Hippocampal formation (tissue), 2 donors: Measurements from ENCODE around the gene FASN.

ENCODE experiments used
- DNase-seq, 2 donors: peaks; one replicate each; lab custom pipeline; 2025; lab: John Stamatoyannopoulos, UW

The FASN gene

DNA sequence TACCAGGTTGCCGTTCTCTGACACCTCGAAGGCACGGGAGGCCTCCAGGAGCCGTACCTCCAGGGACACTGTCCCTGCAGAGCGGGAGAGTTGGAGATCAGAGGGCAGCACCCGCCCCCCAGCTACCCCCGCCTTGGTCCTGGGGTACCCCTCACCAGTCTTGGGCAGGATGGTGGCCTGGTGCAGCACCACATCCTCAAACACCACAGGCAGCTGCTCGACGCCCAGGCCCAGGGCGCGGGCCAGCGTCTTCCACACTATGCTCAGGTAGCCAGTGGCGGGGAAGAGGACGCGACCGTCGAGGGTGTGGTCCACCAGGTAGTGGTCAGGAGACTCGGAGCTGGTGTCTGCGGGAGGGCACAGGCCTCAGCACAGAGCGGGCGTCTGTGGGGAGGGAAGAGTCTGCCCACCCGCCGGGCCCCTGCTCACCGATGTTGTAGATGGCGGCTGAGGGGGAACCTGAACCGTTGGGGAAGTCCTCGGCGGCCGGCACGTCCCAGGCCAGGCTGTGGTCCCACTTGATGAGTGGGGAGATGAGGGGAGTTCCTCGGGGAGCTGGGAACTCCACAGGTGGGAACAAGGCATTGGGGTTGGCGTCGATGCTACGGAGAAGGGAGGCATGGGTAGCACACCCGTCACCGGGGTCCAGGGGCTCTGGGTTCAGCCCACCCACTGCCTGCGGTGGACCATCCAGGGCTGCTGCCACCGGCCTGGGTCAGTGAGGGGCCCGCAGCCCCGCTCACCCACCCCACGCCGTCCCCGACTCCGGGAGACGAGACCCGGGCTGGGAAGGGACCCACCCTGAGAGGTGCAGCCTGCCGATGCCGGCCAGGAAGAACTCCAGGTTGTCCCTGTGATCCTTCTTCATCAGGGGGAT lies 9.8 kb downstream of the FASN start:
- no peak for DNase-seq

DNA sequence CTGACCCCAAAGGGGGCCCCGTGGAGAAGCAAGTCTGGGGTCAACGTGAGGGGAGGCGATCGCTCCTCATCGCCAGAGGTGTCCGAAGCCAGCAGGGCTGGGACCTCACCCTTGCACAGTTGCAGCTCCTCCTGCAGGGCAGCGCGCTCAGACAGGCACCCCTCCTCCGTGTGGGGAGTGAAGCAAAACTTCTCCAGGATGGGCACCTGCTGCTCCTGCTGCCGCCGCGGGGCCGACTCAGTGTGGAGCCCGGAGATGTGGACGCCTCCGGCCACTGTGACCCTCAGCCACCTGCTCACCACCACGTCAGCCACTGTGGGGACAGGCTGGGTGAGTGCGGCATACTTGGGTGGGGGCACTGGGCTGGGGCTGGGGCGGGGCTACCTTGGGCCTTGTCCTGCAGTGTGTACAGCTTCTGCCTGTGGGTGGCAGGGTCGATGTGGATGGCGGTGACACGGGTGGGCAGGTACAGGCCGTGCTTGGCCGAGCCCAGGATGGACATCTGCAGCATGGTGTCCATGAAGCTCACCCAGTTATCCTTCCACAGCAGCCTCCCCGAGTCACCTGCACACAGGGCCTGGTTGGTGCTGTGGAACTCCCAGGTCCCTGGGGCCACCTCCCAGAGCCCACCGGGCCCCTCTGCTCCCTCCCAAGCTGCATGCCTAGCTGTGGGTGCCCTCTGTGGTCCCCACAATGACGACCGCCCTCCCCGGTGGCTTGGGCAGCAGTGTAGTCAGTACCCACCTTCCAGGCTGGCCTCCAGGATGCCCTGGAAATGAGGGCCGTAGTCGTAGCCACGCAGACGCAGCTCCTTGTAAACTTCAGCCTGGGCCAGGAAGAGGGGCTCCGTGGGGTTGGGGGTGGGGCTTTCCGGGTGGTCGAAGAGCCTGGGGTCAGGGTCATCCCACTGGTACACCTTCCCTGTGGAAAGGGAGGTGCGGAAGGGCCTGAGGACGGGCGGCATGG lies 10.8 kb downstream of the FASN start:
- no peak for DNase-seq

- DNase-seq: no peak
Observed at GRCh38 chr17:82085931-82086764, 11.9 kb downstream of the FASN start.

- no peak for DNase-seq
Observed at GRCh38 chr17:82085031-82085861, 12.8 kb downstream of the FASN start.

GRCh38 chr17:82084373-82085030 lies 13.5 kb downstream of the FASN start:
- DNase-seq: no peak

DNA sequence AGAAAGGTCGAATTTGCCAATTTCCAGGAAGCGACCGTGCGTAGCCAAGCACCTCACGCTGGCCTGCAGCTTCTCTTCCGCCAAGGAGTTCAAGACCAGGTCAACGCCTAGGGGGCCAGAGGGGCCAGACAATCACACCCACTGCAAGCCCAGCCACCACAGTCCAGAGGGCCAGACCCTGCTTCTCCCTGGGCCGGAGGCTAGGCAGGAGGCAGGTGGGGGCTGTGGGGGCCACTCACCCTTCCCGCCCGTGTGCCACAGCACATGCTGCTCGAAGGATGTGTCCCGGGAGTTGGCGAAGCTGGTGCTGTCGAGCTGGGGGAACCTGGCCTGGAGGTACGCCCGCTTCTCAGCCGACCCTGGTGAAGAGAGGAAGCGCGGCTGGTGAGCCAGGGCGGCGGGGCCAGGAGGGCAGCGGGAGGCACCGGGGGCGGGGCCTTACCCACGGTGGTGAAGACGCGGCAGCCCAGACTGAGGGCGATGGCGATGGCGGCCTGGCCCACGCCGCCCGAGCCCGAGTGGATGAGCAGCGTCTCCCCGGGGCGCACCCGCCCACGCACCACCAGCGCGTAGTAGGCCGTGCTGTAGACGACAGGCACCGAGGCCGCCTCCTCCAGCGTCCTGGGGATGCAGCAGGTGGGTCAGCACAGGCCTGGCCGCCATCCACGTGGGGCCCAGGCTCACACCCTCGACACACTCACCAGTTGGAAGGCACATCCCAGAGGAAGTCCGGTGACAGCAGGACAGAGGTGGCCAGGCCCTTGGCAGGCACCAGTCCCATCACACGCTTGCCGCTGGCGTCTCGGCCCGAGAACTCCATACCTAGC lies 14.3 kb downstream of the FASN start:
- DNase-seq: no peak

DNA sequence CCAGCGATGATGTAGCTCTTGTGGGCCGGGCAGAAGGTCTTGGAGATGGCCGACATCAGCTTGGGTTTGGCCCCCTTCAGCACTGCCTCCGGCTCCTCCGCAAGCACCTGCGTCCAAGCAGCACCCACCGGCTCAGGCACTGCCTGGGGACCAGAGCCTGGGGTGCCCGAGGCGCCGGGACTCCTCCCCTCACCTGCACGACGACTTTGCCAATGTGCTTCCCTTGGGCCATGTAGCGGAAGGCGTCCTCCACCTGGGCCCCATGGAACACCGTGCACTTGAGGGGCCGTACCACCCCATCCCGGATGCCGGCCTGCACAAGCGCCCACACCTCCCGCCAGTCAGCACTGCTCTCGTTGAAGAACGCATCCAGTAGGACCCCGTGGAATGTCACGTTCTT lies 15.0 kb downstream of the FASN start:
- DNase-seq: no peak

- DNase-seq: no peak
Observed at GRCh38 chr17:82082456-82082855, 15.6 kb downstream of the FASN start.

- DNase-seq: no peak
Observed at GRCh38 chr17:82081966-82082365, 16.1 kb downstream of the FASN start.

DNA sequence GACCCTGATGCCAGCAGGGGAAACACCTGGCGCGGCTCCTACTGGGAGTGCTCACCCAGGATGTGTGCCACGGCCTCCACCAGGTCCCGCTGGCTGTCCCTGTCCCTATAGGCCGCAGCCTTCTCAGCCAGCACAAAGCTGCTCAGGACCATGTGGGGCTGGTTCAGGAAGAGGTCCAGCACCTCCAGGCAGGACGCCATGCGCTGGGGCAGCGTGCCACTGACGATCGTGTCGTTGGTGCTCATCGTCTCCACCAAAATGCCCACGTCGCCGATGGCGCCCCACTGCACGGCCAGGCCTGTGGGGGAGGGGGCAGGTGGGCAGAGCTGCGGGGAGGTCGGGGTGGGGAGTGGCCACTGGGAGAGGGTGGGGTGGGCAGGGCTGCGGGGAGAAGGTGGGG lies 16.5 kb downstream of the FASN start:
- DNase-seq: no peak

DNA sequence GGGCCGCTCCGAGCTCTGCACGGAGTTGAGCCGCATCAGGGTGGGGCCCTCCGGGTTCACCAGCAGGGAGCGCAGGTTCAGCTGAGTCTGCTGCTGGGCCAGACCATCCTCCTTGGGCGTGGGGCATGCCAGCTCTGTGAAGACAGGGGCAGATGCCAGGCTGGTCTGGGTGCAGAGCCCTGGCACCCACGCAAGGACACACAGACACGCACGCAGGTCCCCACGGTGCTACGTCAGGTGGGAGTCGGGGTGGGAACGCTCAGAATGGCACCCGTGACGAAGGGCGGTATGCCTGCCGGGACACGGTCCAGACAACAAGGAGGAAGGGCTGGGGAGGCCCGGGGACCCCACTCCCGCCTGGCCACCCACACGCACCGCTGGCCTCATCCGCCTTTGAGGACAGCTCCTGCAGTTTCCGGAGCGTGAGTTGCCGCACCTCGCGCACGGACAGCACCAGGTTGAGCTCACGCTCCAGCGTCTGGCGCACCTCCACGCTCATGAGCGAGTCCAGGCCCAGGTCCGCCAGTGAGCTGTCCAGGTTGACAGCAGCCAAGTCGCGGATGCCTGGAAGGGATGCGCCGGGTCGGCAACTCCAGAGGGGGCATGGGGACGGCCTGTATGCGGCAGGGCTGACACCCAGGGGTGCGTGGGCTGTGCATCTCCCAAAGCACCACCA lies 17.1 kb downstream of the FASN start:
- DNase-seq: no peak

DNA sequence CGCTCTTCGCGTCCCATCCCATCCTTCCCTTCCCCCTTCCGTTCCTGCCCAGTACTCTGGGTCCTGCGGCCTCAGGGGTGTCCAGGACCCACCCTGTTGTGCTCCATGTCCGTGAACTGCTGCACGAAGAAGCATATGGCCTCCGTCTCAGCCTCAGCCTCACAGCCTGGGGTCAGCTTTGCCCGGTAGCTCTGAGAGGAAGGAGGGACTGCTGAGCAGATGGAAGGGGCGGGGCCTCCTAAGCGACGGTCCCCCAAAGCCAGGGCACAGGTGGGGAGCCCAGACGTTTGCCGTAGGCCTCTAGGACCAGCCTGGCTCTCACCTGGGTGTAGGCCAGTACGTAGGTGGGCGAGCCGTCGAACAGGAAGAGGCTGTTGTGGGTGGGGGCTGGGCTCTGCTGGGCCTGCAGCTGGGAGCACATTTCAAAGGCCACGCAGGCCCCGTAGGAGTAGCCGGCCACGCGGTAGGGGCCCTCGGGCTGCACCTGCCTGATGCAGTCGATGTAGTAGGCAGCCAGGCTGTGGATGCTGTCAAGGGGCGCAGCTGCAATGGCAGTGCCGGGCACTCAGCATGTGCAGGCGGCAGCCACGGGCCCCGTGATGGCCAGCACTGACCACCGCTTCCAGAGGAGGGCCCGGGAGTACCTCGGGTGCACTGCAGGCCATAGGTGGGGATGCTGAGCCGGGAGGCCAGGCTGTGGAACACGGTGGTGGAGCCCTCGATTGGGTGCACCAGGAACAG lies 17.8 kb downstream of the FASN start:
- DNase-seq: no peak

- DNase-seq: no peak
Observed at GRCh38 chr17:82079001-82079677, 18.9 kb downstream of the FASN start.

- no peak for DNase-seq
Observed at GRCh38 chr17:82078433-82078832, 19.6 kb downstream of the FASN start.

- DNase-seq: no peak
Observed at GRCh38 chr17:82077617-82078358, 20.2 kb downstream of the FASN start.

- DNase-seq: no peak
Observed at GRCh38 chr17:82076785-82077591, 21.0 kb downstream of the FASN start.
